ENCODE measurements around the gene KCNJ6. TPM values are rescaled to one million over a fixed set of nuclear protein-coding genes. Genes with fewer than 3 reads are reported as not detected.
"Not testable (repeated sequence)": the region's sequence is repeated elsewhere in the genome, so short reads cannot be mapped to it uniquely, and the experiment has no call there.

KCNJ6 gene
- total and polyA plus RNA-seq, 2 experiments from 2014 or later = 0.07 to 0.46 TPM

- Histone ChIP-seq H3K27me3 (no peaks in the 10 kb centered on the region), H3K9me2 (replicated peaks; ENCODE audit: insufficient read depth) (no peaks in the 10 kb centered on the region), H4K20me1 (ENCODE audit: insufficient read depth, poor library complexity, severe bottlenecking) (no peaks in the 10 kb centered on the region), H3K4me1 (ENCODE audit: insufficient read depth) (no peaks in the 10 kb centered on the region), H3K4me3 (no peak overlapping the region), H3K9me3 (ENCODE audit: low read depth) (no peaks in the 10 kb centered on the region), H3K4me2 (no peak overlapping the region), H3K27ac (no peak overlapping the region), H2AFZ (no peak overlapping the region), H3K79me2 (no peaks in the 10 kb centered on the region), H3K36me3 (replicated peaks; ENCODE audit: insufficient read depth, low read depth) (no peaks in the 10 kb centered on the region)
- DNase-seq (ENCODE audit: low spot score) = no peak
- 88% methylated on average over 12 of the region's 12 CpGs for WGBS (ENCODE audit: low lambda C conversion rate, missing lambda C conversion rate)
- TF ChIP-seq CTCF (IDR thresholded peaks at IDR 0.05; ENCODE audit: poor library complexity) = no peak
- no peak for TF ChIP-seq EZH2 (IDR thresholded peaks at IDR 0.05; ENCODE audit: borderline replicate concordance)
- TF ChIP-seq EZH2phosphoT487 (IDR thresholded peaks at IDR 0.05; ENCODE audit: low read depth, severe bottlenecking, unreplicated experiment) = no peak
These were observed 153.7 kb downstream of the KCNJ6 start for GRCh38 chr21:37762606-37763005.

- H3K36me3 ChIP-seq (replicated peaks; ENCODE audit: insufficient read depth, low read depth); H2AFZ ChIP-seq; H3K79me2 ChIP-seq; H3K4me1 ChIP-seq (ENCODE audit: insufficient read depth); DNase-seq (ENCODE audit: low spot score); H3K9me2 ChIP-seq (replicated peaks; ENCODE audit: insufficient read depth); H3K27ac ChIP-seq; H3K4me2 ChIP-seq; H3K27me3 ChIP-seq; H4K20me1 ChIP-seq (ENCODE audit: insufficient read depth, poor library complexity, severe bottlenecking); H3K4me3 ChIP-seq; H3K9me3 ChIP-seq (ENCODE audit: low read depth): not testable (repeated sequence)
- WGBS (ENCODE audit: low lambda C conversion rate, missing lambda C conversion rate) = 100% methylated on average over 4 of the region's 4 CpGs
These were observed 154.9 kb downstream of the KCNJ6 start for GRCh38 chr21:37761406-37761805.

- Histone ChIP-seq H3K4me2 (no peak overlapping the region), H3K4me1 (ENCODE audit: insufficient read depth) (no peaks in the 10 kb centered on the region), H4K20me1 (ENCODE audit: insufficient read depth, poor library complexity, severe bottlenecking) (no peaks in the 10 kb centered on the region), H2AFZ (no peak overlapping the region), H3K79me2 (no peaks in the 10 kb centered on the region), H3K36me3 (replicated peaks; ENCODE audit: insufficient read depth, low read depth) (no peaks in the 10 kb centered on the region), H3K4me3 (no peak overlapping the region), H3K27ac (no peak overlapping the region), H3K9me3 (ENCODE audit: low read depth) (no peaks in the 10 kb centered on the region), H3K9me2 (replicated peaks; ENCODE audit: insufficient read depth) (no peaks in the 10 kb centered on the region), H3K27me3 (peaks cover 3% of the 10 kb centered on the region)
- no peak for DNase-seq (ENCODE audit: low spot score)
- 97% methylated on average over 9 of the region's 9 CpGs for WGBS (ENCODE audit: low lambda C conversion rate, missing lambda C conversion rate)
- TF ChIP-seq EZH2 (IDR thresholded peaks at IDR 0.05; ENCODE audit: borderline replicate concordance) = no peak
- TF ChIP-seq EZH2phosphoT487 (IDR thresholded peaks at IDR 0.05; ENCODE audit: low read depth, severe bottlenecking, unreplicated experiment) = no peak
- TF ChIP-seq CTCF (IDR thresholded peaks at IDR 0.05; ENCODE audit: poor library complexity) = no peak
These were observed 156.5 kb downstream of the KCNJ6 start for GRCh38 chr21:37759777-37760176.

- TF ChIP-seq EZH2 (IDR thresholded peaks at IDR 0.05; ENCODE audit: borderline replicate concordance) (no peak), CTCF (IDR thresholded peaks at IDR 0.05; ENCODE audit: poor library complexity) (peak; percentile 61), EZH2phosphoT487 (IDR thresholded peaks at IDR 0.05; ENCODE audit: low read depth, severe bottlenecking, unreplicated experiment) (no peak)
- peak; percentile 79 for DNase-seq (ENCODE audit: low spot score)
- Histone ChIP-seq H3K4me1 (ENCODE audit: insufficient read depth) (no peaks in the 10 kb centered on the region), H3K36me3 (replicated peaks; ENCODE audit: insufficient read depth, low read depth) (no peaks in the 10 kb centered on the region), H3K4me3 (no peak overlapping the region), H4K20me1 (ENCODE audit: insufficient read depth, poor library complexity, severe bottlenecking) (no peaks in the 10 kb centered on the region), H3K4me2 (no peak overlapping the region), H3K79me2 (no peaks in the 10 kb centered on the region), H3K9me3 (ENCODE audit: low read depth) (no peaks in the 10 kb centered on the region), H2AFZ (no peak overlapping the region), H3K9me2 (replicated peaks; ENCODE audit: insufficient read depth) (no peaks in the 10 kb centered on the region), H3K27ac (no peak overlapping the region), H3K27me3 (peaks cover 3% of the 10 kb centered on the region)
- 37% methylated on average over 7 of the region's 7 CpGs for WGBS (ENCODE audit: low lambda C conversion rate, missing lambda C conversion rate)
These were observed 157.3 kb downstream of the KCNJ6 start for GRCh38 chr21:37758982-37759381.

All from hepatocyte (in vitro differentiated cells).